HG03108 (cell line): Measurements from ENCODE around the gene OR6J1.
"Not testable (repeated sequence)": the region's sequence is repeated elsewhere in the genome, so short reads cannot be mapped to it uniquely, and the experiment has no call there.

ENCODE experiments used
- ATAC-seq: cut with Tn5 transposase; IDR thresholded peaks from one replicate; pipeline ENCODE4 v1.9.1; 2021; ENCODE audit warnings: moderate library complexity; ENCODE audit not compliant: unreplicated experiment

The OR6J1 gene

GRCh38 chr14:22651586-22651985 lies 7.4 kb upstream of the OR6J1 start:
- ATAC-seq: no peak

GRCh38 chr14:22650960-22651521 lies 6.9 kb upstream of the OR6J1 start:
- ATAC-seq: peak; percentile 46

GRCh38 chr14:22650046-22650739 lies 6.0 kb upstream of the OR6J1 start:
- no peak for ATAC-seq

GRCh38 chr14:22648506-22648905 lies 4.4 kb upstream of the OR6J1 start:
- ATAC-seq: no peak

- ATAC-seq: no peak
These were observed 2.6 kb upstream of the OR6J1 start for GRCh38 chr14:22646570-22647254.

- no peak for ATAC-seq
These were observed 2.3 kb downstream of the OR6J1 start for GRCh38 chr14:22641846-22642245.

GRCh38 chr14:22640192-22640591 lies 4.0 kb downstream of the OR6J1 start:
- no peak for ATAC-seq

GRCh38 chr14:22635980-22636379 lies 8.2 kb downstream of the OR6J1 start:
- ATAC-seq: not testable (repeated sequence)

- ATAC-seq: no peak
These were observed 9.8 kb downstream of the OR6J1 start for GRCh38 chr14:22634233-22634900.

GRCh38 chr14:22630486-22630885 lies 13.7 kb downstream of the OR6J1 start:
- ATAC-seq: no peak

GRCh38 chr14:22630066-22630465 lies 14.1 kb downstream of the OR6J1 start:
- no peak for ATAC-seq

GRCh38 chr14:22629361-22629760 lies 14.8 kb downstream of the OR6J1 start:
- no peak for ATAC-seq

- no peak for ATAC-seq
These were observed 16.5 kb downstream of the OR6J1 start for GRCh38 chr14:22627506-22628263.

GRCh38 chr14:22626590-22626989 lies 17.6 kb downstream of the OR6J1 start:
- no peak for ATAC-seq

- no peak for ATAC-seq
These were observed 21.1 kb downstream of the OR6J1 start for GRCh38 chr14:22623047-22623446.

- no peak for ATAC-seq
These were observed 21.9 kb downstream of the OR6J1 start for GRCh38 chr14:22622255-22622654.

- ATAC-seq: not testable (repeated sequence)
These were observed 28.4 kb downstream of the OR6J1 start for GRCh38 chr14:22615765-22616164.

- ATAC-seq: no peak
These were observed 29.8 kb downstream of the OR6J1 start for GRCh38 chr14:22614240-22614799.

GRCh38 chr14:22613736-22614239 lies 30.4 kb downstream of the OR6J1 start:
- ATAC-seq: no peak

GRCh38 chr14:22613106-22613695 lies 31.0 kb downstream of the OR6J1 start:
- no peak for ATAC-seq
